Vagina (tissue), 2 donors: Measurements from ENCODE around the gene IP6K1. TPM values are rescaled to one million over a fixed set of nuclear protein-coding genes. Genes with fewer than 3 reads are reported as not detected.
"Not testable (repeated sequence)": the region's sequence is repeated elsewhere in the genome, so short reads cannot be mapped to it uniquely, and the experiment has no call there.

Experiments used
- DNase-seq, 2 donors: peaks; one replicate each; pipeline ENCODE4 v3.0.0-alpha.2; 2017; ENCODE audit errors: extremely low spot score in 2 of 2
- H3K27ac ChIP-seq: fragments of 200-600 bp; sonication (generic); one replicate; pipeline ENCODE4 v1.5.1; 2019
- H3K27me3 ChIP-seq: fragments of 200-600 bp; sonication (generic); one replicate; pipeline ENCODE4 v1.5.1; 2019
- H3K36me3 ChIP-seq, 2 donors: fragments of 200-600 bp; sonication (generic); one replicate each; pipeline ENCODE4 v1.5.1; 2017 to 2019
- H3K4me1 ChIP-seq: fragments of 200-600 bp; sonication (generic); one replicate; pipeline ENCODE4 v1.5.1; 2019
- H3K4me3 ChIP-seq, 2 donors: fragments of 200-600 bp; sonication (generic); 1 replicate in 1 of 2; 2 replicates in 1 of 2; pipeline ENCODE4 v1.5.1; 2016 to 2019
- H3K9me3 ChIP-seq: fragments of 200-600 bp; sonication (generic); one replicate; pipeline ENCODE4 v1.5.1; 2019
- CTCF ChIP-seq, 3 experiments: fragments of 450-650 bp in 2 of 3; fragments of 200-600 bp in 1 of 3; sonication (generic) in 1 of 3; IDR thresholded peaks; one replicate each; pipeline ENCODE4 v1.5.1; 2017 to 2019; ENCODE audit warnings: antibody characterized with exemption in 3 of 3, mild to moderate bottlenecking in 2 of 3, moderate library complexity in 2 of 3
- POLR2A ChIP-seq, 2 donors: fragments of 450-650 bp; IDR thresholded peaks; one replicate each; pipeline ENCODE4 v1.6.1; 2017; ENCODE audit warnings: antibody characterized with exemption in 2 of 2, mild to moderate bottlenecking in 2 of 2, moderate library complexity in 2 of 2
- POLR2AphosphoS5 ChIP-seq, 2 donors: sonication (generic); formaldehyde crosslinking; IDR thresholded peaks; one replicate each; pipeline ENCODE4 v1.9.0; 2017; ENCODE audit warnings: antibody characterized with exemption in 2 of 2, mild to moderate bottlenecking in 2 of 2, low read depth in 1 of 2; ENCODE audit not compliant: insufficient read depth in 1 of 2
- intact Hi-C: fragments of 100-400 bp; cut with DNase I; formaldehyde crosslinking; loops from one replicate; pipeline ENCODE4 v1.15.1; 2023
- total RNA-seq: library from RNA; depleted of rRNA; stranded (reverse); fragments of >200 nt; gene quantifications from one replicate; pipeline ENCODE4 v1.2.3, GENCODE V29; 2016

IP6K1 gene
- total RNA-seq, 1 donor from 2014 or later = 46.2 TPM

GRCh38 chr3:49788056-49788455 lies 1.7 kb upstream of the IP6K1 start:
- Histone ChIP-seq H3K27ac (peak overlapping the region; percentile 96), H3K4me1 (peaks cover 34% of the 10 kb centered on the region), H3K27me3 (no peaks in the 10 kb centered on the region), H3K9me3 (no peaks in the 10 kb centered on the region), H3K36me3 (no peaks in the 10 kb centered on the region), H3K4me3 (no peak overlapping the region)
- TF ChIP-seq POLR2A (IDR thresholded peaks at IDR 0.05) = no peak
- TF ChIP-seq CTCF (IDR thresholded peaks at IDR 0.05) = no peak
- DNase-seq = no peak
- intact Hi-C loops = no loop called here

GRCh38 chr3:49787536-49787935 lies 1.2 kb upstream of the IP6K1 start:
- Histone ChIP-seq H3K27ac (peak overlapping the region; percentile 96), H3K4me3 (no peak overlapping the region), H3K9me3 (no peaks in the 10 kb centered on the region), H3K4me1 (peaks cover 38% of the 10 kb centered on the region), H3K27me3 (no peaks in the 10 kb centered on the region), H3K36me3 (no peaks in the 10 kb centered on the region)
- intact Hi-C loops = no loop called here
- TF ChIP-seq POLR2AphosphoS5 (IDR thresholded peaks at IDR 0.05; ENCODE audit: insufficient read depth in 1 of 2, low read depth in 1 of 2) = no peak
- no peak for TF ChIP-seq CTCF (IDR thresholded peaks at IDR 0.05)
- TF ChIP-seq POLR2A (IDR thresholded peaks at IDR 0.05) = no peak
- peak in 1 of 2 donors; percentile 85 for DNase-seq

- peaks cover 42% of the 10 kb centered on the region for H3K4me1 ChIP-seq
- H3K36me3 ChIP-seq = no peaks in the 10 kb centered on the region
- TF ChIP-seq CTCF (IDR thresholded peaks at IDR 0.05) (no peak), POLR2A (IDR thresholded peaks at IDR 0.05) (no peak), POLR2AphosphoS5 (IDR thresholded peaks at IDR 0.05; ENCODE audit: insufficient read depth in 1 of 2, low read depth in 1 of 2) (no peak)
- peak overlapping the region; percentile 96 for H3K27ac ChIP-seq
- no peaks in the 10 kb centered on the region for H3K9me3 ChIP-seq
- peak overlapping the region; percentile 74 to 97 for H3K4me3 ChIP-seq
- DNase-seq = no peak
- intact Hi-C loops = no loop called here
- no peaks in the 10 kb centered on the region for H3K27me3 ChIP-seq
Observed at GRCh38 chr3:49787182-49787464, 781 bp upstream of the IP6K1 start.

GRCh38 chr3:49785565-49786356 lies 581 bp downstream of the IP6K1 start:
- Histone ChIP-seq H3K27ac (peak overlapping the region; percentile 96), H3K4me3 (peak overlapping the region; percentile 74 to 97), H3K9me3 (no peaks in the 10 kb centered on the region), H3K4me1 (peaks cover 54% of the 10 kb centered on the region), H3K27me3 (no peaks in the 10 kb centered on the region), H3K36me3 (peaks cover 0 to 8% of the 10 kb centered on the region in 2 donors)
- no peak for TF ChIP-seq POLR2A (IDR thresholded peaks at IDR 0.05)
- TF ChIP-seq POLR2AphosphoS5 (IDR thresholded peaks at IDR 0.05; ENCODE audit: insufficient read depth in 1 of 2, low read depth in 1 of 2) = no peak
- TF ChIP-seq CTCF (IDR thresholded peaks at IDR 0.05) = no peak
- intact Hi-C loops = no loop called here
- peak in 1 of 2 donors; percentile 88 for DNase-seq

- H3K9me3 ChIP-seq, H3K4me3 ChIP-seq, H3K27ac ChIP-seq, intact Hi-C loops, DNase-seq, H3K27me3 ChIP-seq: not testable (repeated sequence)
- peaks cover 62% of the 10 kb centered on the region for H3K4me1 ChIP-seq
- peaks cover 0 to 14% of the 10 kb centered on the region in 2 donors for H3K36me3 ChIP-seq
Observed at GRCh38 chr3:49782277-49782676, 4.1 kb downstream of the IP6K1 start.
